Fibroblast of skin of left biceps (primary cell): ENCODE data around the gene PPBP.
A peak's percentile ranks its signal among the peaks of the same experiment; 100 is the strongest.
"Not testable (repeated sequence)": the region's sequence is repeated elsewhere in the genome, so short reads cannot be mapped to it uniquely, and the experiment has no call there.

Experiments used
- DNase-seq, 2 experiments: peaks; one replicate each; pipeline ENCODE4 v3.0.0-alpha.2; 2013; ENCODE audit warnings: low read depth in 2 of 2

The PPBP gene

DNA sequence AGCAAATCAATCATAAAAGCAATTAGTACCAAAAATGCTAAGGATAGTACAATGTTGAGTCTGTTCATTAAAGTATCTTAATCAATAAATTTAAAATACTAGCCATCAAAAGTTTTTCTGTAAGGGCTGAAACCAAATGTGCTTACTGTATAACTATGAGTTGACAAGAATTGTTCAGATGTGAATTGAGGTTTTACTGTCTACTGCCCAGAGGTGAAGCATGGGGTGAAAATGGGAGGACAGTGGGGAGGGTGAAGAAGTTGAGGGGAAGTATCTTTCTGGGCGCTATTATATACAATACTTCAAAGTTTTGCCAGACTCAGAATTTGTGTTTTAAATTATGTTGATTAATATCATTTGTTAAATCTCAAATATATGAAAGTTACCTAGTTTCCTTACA is 4.1 kb upstream of the PPBP start:
- DNase-seq, result no peak

DNA sequence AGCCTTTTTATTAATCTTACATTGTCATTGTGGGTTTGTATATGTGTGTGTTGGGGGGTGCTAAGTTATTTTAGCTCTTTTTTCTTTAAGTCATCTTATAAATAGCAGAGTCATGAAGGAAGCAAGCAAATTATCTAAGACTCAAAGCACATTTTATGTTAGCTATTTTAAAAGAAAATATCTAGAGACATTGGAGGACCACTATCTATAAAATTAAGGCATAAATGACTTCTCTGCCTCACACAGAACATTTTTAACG is 3.7 kb upstream of the PPBP start:
- no peak for DNase-seq

DNA sequence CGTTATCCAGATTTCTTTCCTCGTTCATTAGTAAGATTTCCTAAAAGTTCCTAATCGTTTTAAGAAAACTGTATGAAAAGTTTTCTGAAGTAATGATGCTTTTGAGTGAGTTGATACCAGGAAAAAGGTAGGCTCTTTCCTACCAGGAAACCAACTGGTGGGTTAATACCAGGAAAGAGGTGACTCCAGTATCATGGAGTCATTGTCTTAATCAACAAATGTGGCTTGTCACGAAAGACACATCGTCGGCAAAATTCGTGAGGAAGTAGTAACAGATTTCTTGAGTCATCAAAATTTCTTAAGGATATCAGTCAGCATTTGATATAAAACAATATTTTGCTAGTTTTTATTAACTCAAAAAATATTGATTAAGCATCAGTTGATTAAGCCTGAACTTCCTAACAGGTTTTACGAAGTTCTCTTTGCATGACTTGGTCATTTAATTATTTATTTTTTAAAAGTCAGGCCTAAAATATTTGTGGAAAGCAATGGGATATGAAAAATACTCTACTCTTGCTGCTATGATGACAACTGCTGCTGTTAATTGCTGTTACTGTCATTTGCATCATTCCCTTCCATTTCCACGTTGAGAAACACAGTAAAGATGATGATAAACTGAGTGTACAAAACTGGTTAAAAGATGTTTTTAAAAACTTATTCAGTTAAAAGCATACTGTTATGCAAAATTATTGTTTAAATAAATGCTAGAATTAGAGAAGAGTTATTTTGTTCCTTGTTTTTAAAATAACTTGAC is 3.2 kb upstream of the PPBP start:
- no peak for DNase-seq

DNA sequence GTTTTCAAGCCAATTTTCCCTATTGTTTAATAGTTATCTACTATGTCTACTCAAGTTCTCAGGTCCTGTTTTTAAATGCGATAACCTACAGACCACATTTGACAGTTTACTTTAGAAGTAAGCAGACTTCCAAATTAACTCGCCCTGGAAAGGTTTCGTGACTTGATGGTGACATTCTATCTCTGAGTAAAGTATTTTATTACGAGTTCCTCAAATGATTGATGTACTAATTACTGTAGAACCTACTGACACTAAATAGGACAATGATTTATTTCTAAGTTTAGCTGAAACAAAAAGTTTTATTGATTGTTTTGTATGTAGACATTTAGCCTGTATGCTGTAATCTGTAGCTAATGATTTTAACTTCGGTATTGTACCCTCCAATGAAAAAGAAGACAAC is 1.9 kb upstream of the PPBP start:
- no peak for DNase-seq

DNA sequence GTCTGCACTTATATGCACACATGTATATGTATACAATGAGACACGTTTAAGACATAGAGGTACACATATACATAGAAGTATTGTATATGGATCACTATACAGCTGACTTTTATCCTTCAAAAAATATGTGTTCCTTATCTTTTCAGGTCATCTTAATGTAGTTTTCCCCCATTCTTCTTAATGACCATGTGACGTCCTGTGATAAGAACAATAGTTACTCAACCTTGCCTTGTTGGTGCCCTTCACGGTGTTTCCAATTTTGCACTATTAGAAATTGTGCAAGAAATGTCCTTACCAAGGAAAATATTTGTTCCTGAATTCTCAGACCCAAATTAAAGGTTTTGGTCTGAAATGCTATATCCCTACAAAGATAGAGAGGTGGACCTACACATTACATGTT is 1.0 kb upstream of the PPBP start:
- DNase-seq, result no peak

DNA sequence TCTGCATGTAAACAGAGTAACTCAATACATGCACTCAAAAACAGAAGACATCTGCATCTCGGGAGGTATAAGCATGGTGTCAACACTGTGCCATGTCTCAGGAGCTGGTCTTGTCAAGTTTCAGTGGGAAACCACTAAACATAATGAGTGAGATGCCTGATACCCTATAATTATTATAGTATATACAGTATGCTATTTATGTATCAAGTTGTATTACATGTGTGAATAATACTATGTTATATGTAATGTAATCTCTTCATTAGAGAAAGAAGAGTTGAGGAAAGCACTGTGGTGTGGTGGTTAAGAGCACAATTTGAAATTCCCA is 2.5 kb downstream of the PPBP start:
- DNase-seq, result no peak

DNA sequence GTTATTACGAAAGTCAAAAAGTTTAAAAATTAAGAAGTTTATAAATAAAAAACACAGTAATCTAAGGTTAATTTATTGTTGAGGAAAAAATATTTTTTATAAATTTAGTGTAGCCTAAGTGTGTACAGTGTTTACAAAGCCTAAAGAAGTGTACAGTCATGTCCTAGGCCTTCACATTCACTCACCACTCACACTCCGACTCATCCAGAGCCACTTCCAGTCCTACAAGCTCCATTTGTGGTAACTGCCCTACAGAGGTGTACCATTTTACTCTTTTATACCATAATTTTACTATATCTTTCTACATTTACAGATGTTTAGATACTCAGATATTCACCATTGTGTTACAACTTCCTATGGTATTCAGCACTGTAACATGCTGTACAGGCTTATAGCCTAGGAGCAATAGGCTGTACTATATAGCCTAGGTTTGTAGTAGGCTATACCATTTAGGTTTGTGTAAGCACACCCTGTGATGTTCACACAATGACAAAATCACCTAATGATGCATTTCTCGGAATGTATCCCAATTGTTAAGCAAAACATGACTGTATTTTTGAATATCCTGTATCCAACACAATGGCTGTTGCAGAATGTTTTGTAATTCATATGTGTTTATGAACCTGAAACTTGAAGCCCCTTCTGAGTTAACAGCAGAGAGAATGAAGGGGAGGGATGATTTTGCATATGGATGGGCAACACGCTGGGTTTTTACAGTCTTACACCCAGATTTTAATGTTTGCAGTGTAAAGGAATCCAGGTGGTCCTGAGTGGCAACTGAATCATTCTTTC is 3.1 kb downstream of the PPBP start:
- DNase-seq, result no peak

DNA sequence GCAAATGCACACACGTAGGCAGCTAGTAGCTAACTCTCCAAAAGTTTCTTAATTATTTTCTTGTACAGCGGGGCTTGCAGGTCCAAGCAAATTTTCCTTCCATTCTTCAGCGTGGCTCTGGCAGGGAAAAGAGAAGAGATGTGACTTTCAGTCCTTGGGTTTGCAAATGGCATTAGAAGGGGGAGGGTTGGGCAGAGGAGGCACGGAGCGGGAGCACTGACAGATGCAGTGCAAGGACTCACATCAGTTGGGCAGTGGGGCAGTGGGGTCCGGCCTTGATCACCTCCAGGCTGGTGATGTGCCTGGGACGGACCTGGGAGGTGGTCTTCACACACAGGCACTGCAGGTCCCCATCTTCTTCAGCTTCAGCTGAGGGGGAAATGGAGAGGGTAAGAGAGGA is 6.8 kb downstream of the PPBP start:
- not testable (repeated sequence) for DNase-seq

DNA sequence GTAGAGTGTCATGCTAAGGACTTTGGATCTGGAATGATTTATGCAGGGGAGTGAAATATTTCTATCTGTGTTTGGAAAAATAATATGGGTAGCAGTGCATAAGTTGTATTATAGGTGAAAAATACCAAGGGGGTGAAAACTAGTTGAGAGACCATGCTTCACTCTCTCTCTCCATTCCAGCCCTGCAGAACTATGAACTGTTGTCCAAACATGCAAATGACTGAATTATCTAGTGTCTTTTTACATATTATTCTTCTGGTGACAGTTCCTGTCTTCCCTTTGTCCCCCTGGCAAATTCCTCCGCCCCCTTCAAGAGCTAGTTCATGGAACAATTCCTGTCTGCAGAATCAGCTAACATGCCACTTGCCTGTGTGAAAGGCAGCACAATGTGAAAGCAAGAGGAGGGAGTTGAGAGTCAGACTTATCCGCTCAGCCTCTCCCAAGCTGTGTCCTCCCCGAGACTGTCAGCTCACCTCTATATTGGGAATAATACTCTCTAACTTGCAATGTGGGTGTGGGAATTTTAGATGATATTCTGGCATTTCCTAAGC is 8.5 kb downstream of the PPBP start:
- no peak for DNase-seq

DNA sequence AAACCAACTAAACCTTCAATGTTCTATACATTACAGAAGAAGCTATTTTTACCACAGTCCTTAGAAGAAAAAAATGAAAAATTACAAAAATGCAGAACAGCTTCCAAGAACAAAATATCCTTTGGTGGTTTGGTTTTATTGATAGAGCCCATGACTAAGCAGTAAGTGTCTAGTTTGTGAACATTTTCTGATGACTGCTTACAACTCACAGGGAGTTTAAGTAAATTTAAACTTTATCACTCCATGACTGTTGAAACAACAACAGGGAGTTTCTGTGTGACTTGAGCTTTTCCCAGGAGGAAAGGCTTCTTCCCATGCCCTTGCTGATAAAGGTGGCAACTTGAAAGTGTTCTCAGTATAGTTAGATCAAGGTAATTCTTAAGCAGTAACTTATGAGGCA is 9.1 kb downstream of the PPBP start:
- DNase-seq, result peak; percentile 60 to 69

DNA sequence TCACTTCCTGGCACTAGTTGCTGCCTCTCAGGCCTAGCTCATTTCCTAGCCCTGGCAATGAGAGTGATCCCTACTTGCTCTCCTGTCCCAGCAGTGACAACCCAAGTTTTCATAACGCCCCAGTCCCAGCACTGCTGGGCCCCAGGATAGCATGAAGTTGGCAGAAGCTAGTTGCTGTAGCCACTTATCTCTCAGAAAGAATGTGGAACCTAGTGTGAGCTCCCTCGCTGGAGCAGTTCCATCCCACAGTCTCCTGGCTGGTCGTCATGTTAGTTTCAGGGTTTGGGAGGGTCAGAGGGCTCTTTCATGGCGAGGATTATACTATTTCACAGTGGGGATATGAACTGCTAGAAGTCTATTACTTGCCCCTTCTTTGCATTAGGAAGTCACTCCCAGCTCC is 11.3 kb downstream of the PPBP start:
- no peak for DNase-seq

DNA sequence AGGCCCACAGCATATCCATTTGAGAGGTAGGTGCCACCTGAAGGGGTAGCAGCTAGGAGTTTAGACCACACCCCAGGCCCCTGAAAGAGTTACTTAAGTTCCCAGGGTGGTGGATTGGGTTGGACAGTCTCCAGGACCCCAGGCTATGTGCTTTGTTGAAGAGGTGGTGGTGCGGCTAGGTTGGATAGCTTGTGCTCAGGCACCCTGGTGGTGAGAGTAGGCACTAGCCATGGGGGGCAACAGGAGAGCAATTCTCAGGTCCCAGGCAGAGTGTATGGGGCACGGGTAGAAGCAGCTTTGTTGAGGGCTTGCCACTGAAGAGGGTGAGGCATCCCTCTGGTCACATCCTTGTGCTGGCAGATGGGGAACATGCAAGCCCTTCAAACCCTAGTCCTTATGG is 11.8 kb downstream of the PPBP start:
- no peak for DNase-seq

DNA sequence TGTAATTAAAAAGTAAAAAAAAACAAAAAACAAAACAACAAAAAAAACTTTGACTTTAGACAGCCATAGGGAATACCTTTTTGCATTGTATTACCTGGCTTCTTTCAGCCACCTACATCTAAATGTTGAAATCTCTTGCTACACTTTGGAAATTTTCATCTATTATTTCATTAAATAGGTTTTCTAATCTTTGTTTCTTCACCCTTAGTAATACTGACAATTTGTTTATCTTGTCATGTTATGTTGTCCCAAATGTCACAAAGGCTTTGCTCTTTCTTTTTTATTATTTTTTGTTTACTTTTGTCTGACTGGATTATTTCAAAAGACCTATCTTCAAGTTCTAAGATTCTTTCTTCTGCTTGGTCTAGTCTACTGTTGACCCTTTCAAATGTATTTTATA is 13.6 kb downstream of the PPBP start:
- no peak for DNase-seq

DNA sequence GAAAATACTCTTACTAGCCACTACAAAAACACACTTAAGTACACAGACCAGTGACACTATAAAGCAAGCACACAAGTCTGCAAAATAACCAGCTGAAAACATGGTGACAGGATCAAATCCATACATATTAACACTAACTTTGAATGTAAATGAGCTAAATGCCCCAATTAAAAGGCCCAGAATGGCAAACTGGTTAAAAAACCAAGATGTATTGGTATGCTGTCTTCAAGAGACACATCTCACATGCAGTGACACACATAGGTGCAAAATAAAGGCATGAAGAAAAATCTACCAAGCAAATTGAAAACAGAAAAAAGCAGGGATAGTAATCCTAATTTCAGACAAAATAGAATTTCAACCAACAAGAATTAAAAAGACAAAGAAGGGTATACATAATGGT is 17.0 kb downstream of the PPBP start:
- no peak for DNase-seq

DNA sequence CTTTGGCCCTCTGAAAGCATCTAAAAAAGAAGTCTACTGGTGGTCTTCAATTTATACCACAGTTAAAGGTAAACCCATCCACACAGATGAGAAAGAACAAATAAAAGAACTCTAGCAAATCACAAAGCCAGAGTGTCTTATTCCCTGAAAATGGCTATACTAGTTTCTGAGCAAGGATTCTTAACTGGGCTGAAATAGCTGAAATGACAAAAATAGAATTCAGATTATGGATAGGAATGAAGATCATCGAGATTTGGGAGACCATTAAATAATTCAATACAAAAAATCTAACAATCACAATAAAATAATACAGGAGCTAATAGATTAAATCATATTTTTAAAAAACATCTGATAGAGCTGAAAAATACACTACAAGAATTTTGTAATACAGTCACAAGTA is 18.0 kb downstream of the PPBP start:
- DNase-seq, result no peak

DNA sequence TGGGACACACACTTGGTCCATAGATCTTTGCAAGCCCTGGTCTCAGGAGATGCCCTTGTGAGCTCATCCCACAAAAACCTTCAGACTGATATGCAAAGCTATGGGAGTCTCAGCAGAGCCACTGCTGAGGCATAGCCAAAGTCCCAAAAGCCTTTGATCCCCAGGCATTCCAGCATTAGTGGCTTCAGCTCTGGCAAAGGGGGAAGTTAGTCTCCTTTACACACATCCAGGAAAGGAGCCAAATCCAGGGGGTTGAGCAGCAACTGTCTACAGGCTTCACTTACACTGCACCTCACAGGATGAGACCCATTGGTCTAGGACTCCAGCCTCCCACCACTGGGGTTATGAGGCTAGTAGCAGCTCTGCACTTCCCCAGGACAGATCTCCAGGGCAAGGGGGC is 20.1 kb downstream of the PPBP start:
- no peak for DNase-seq

DNA sequence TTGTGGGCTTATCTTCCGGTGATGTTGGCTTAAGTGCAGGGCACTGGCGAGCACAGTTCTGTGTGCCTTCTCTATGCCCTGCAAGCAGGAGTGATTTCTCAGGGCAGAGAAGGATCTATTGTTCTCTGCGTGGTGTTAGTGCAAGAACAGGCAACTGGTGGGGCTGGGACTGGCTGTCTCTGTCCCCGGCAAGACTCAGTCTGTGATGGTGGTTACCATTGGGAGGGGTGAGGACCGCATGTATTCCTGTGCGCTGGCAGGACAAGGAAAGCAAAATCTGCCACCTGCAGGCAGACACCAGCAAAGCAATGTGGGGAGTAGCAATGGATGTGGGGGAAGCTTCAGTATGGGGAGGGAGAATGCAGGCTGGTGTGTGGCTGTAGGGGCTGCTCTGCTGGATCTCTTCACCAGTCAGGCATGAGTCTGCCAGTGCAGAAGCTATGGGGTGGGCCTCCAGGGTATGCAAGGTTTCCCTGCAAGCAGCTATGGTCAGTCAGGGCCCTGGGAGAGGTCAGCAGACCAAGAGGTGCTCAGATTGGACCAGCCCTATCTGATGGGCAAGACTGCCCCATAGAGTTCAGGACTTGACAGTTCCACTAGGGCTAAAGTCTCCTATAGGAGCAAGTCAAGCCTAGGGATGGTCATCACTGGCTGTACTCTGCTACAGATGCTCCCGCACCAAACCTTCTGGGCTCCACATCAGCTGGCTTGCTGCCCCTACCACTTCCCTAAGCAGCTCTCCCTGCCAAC is 23.0 kb downstream of the PPBP start:
- DNase-seq, result no peak

DNA sequence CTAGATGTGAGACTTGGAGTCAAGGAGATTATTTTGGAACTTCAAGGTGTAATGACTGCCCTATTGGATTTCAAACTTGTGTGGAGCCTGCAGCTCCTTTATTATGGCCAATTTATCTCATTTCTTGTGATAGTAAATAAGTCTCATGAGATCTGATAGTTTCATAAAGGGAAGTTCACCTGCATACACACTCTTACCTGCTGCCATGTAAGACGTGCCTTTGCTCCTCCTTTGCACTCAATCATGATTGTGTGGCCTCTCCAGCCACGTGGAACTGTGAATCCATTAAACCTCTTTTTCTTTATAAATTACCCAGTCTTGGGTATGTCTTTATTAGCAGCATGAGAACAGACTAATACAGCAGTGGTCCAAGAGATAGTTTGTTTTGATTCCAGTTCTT is 25.3 kb downstream of the PPBP start:
- DNase-seq, result no peak

DNA sequence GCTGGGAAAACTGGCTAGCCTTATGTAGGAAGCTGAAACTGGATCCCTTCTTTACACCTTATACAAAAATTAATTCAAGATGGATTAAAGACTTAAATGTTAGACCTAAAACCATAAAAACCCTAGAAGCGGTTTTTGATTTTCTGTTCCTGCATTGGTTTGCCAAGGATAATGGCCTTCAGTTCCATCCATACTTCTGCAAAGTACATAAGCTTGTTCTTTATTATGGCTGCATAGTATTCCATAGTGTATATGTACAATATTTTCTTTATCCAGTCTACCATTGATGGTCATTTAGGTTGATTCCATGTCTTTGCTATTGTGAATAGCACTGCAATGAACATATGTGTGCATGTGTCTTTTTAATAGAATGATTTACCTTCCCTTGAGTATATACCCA is 28.9 kb downstream of the PPBP start:
- not testable (repeated sequence) for DNase-seq

DNA sequence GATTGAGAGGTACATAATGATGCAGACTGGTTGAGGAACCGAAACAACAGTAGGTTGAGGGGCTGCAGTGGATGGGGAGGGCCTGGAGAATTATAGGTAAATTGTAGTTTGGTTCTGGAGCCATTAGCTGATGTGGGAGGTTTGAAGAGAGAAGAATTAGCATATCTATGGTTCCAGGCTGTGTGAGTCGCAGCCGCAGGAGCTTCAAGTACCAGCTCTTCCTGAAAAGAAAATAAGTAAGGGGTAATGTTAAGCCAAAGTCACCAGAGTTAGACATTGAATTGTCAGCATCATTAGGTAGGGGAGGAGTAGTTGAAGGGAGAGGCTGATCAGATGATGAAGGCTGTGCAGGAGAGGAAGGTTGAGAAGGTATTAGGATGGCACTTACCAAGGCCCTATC is 35.6 kb downstream of the PPBP start:
- DNase-seq, result no peak

DNA sequence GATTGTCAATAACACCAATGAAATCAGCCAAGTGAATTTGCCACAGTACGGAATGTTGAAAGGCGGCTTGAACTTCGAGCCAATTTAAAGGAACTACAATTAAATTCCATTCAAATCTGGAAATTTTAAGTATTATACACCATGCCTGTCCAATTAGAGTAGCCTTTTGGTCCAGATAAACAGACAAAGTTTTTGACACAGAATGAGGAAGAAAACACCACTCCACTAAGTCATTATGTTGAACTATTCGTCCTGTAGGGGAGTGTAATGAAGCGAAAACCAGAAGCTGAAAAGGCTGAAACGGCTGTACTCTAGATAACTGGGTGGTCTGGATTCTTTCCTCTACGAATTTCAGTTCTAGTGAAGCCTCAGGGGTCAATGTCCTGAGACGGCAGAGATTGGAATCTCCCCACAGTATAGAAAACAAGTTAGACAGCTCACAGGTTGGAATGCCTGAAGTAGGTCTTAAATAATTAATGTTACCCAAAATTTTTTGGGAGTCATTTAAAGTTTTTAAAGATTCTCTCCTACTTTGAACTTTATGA is 37.5 kb downstream of the PPBP start:
- not testable (repeated sequence) for DNase-seq

DNA sequence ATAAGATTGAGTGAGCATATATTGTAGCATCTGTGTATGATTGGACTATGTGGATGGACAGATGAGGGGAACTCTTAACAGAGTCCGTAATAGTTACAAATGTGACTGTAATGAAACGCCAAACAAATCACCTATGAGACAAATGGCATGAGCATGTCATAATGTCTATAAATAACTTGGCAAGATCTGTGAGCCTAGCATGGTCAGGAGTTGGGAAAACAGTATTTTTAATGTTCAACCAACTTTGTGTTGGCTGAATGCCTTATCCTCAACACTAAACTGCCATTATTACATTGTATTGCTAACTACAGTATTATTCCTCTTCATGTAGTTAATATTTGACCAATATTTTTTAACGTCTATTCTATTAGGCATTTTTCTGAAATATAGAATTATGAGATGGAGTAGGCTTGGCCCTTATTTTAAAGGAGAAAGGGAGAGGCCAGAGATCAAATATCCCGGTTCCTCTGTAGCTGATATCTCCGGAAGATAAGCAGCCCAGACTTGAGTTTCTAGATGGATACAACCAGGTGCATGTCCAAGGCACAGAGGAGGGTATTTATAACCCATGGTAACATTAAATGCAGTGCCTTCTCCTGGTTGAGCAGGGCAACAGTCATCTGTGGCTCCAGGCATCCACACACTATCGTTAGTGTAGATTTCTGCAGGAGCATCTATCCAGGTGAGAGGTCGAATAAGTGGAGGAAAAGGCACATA is 38.8 kb downstream of the PPBP start:
- no peak for DNase-seq
